Spleen (tissue), 11 donors: ENCODE results near the gene DACT3. TPM values are rescaled to one million over a fixed set of nuclear protein-coding genes. Genes with fewer than 3 reads are reported as not detected.

Source experiments
- DNase-seq: peaks from one replicate; pipeline ENCODE4 v3.0.0-alpha.2; 2020
- H3K27ac ChIP-seq, 8 donors: fragments of 200-600 bp; sonication (generic) in 7 of 8; 1 replicate in 4 of 8; 2 replicates in 4 of 8; pipeline versions ENCODE4 v1.5.0 to v1.8.0; 2016 to 2021; ENCODE audit warnings: inconsistent platforms in 4 of 8, mild to moderate bottlenecking in 4 of 8, moderate library complexity in 1 of 8
- H3K27me3 ChIP-seq, 7 donors: fragments of 200-600 bp; sonication (generic) in 6 of 7; replicated peaks in 1 of 7; 1 replicate in 4 of 7; 2 replicates in 3 of 7; pipeline versions ENCODE4 v1.5.0 to v1.8.0; 2016 to 2021; ENCODE audit warnings: inconsistent platforms in 3 of 7, mild to moderate bottlenecking in 1 of 7
- H3K36me3 ChIP-seq, 6 donors: fragments of 200-600 bp; sonication (generic) in 5 of 6; 1 replicate in 4 of 6; 2 replicates in 2 of 6; pipeline versions ENCODE4 v1.5.0 to v1.8.0; 2016 to 2021; ENCODE audit warnings: inconsistent platforms in 2 of 6
- H3K4me1 ChIP-seq, 6 donors: fragments of 200-600 bp; sonication (generic) in 5 of 6; 1 replicate in 3 of 6; 2 replicates in 3 of 6; pipeline versions ENCODE4 v1.5.0 to v1.8.0; 2016 to 2021; ENCODE audit warnings: inconsistent platforms in 3 of 6
- H3K4me3 ChIP-seq, 8 donors: fragments of 200-600 bp; sonication (generic) in 7 of 8; 1 replicate in 4 of 8; 2 replicates in 4 of 8; pipeline versions ENCODE4 v1.5.0 to v1.8.0; 2016 to 2021; ENCODE audit warnings: inconsistent platforms in 4 of 8, mild to moderate bottlenecking in 4 of 8, moderate library complexity in 2 of 8
- H3K9me3 ChIP-seq, 8 donors: fragments of 200-600 bp; sonication (generic) in 7 of 8; 1 replicate in 4 of 8; 2 replicates in 4 of 8; pipeline versions ENCODE4 v1.5.0 to v1.8.0; 2016 to 2021; ENCODE audit warnings: inconsistent platforms in 4 of 8
- CTCF ChIP-seq, 11 experiments: fragments of 200-600 bp in 7 of 11; fragments of 450-650 bp in 4 of 11; sonication (generic) in 4 of 11; IDR thresholded peaks in 8 of 11; conservative IDR thresholded peaks in 3 of 11; 1 replicate in 7 of 11; 2 replicates in 4 of 11; pipeline versions ENCODE4 v1.4.0 to v1.8.0; 2016 to 2021; ENCODE audit warnings: antibody characterized with exemption in 11 of 11, inconsistent platforms in 4 of 11, mild to moderate bottlenecking in 1 of 11
- POLR2A ChIP-seq, 3 donors: fragments of 450-650 bp; IDR thresholded peaks; one replicate each; pipeline ENCODE4 v1.5.1; 2017; ENCODE audit warnings: antibody characterized with exemption in 3 of 3, mild to moderate bottlenecking in 1 of 3
- POLR2AphosphoS5 ChIP-seq, 3 donors: sonication (generic); formaldehyde crosslinking; IDR thresholded peaks; one replicate each; pipeline ENCODE4 v1.5.1; 2017; ENCODE audit warnings: antibody characterized with exemption in 3 of 3
- WGBS, 5 donors: extraction: QIAGEN DNeasy Blood & Tissue Kit in 3 of 5; methylation state at CpG; one replicate each; pipeline versions ENCODE4 v1.1.5 to v1.1.7; 2013 to 2018; 5-methylcytosine and 5-hydroxymethylcytosine counted together
- intact Hi-C: fragments of 100-400 bp; cut with DNase I; formaldehyde crosslinking; loops from one replicate; pipeline ENCODE4 v1.15.0; 2023; ENCODE audit warnings: low total_unique reads
- polyA plus RNA-seq, 3 donors: library from polyadenylated mRNA; stranded (reverse); fragments of 200-250 nt; gene quantifications; one replicate each; pipeline ENCODE4 v1.2.1, GENCODE V29; 2013
- total RNA-seq, 7 donors: library from RNA; depleted of rRNA in 3 of 7; stranded (reverse); fragments of >200 nt in 3 of 7; fragmentation: NEBNext Ultra II Directional in 4 of 7; extraction: Animal tissue kit (Norgen Biotek cat#: 25700) in 4 of 7; gene quantifications; one replicate each; pipeline versions ENCODE4 v1.1.0 to v1.2.1, GENCODE V29; 2016 to 2021
- donor health status: healthy with polysubstance abuse.
- donor health status: DM: no; HTN: no; CAD: no; lungs with moderate emphysema.
- donor health status: DM: no; HTN: no; CAD: no.
- donor health status: Bipolar disorder and iron deficiency.
- donor health status: healthy.
- donor health status: DM: no; HTN: no; CAD: no.
- donor health status: DM: yes; HTN: yes; CAD: no.

The DACT3 gene
- total and polyA plus RNA-seq, 10 donors = 1.6 to 10.4 (median 5.5) TPM

GRCh38 chr19:46660008-46660517, 919 bp downstream of the DACT3 start:
- intact Hi-C loops = loop anchor here (5.0 to 10.0 kb wide), 2 partner anchors 48 to 125 kb away; no protein-coding TSS in a partner anchor
- Histone ChIP-seq H3K36me3 (no peaks in the 10 kb centered on the region), H3K4me3 (peak overlapping the region; percentile 51 to 76 (median 56)), H3K4me1 (peaks cover 20 to 50% (median 34%) of the 10 kb centered on the region in 6 donors), H3K27me3 (peaks cover 4 to 55% (median 27%) of the 10 kb centered on the region in 7 donors), H3K9me3 (no peaks in the 10 kb centered on the region), H3K27ac (peak overlapping the region in 7 of 8 donors; percentile 70 to 83 (median 74))
- TF ChIP-seq POLR2A (IDR thresholded peaks at IDR 0.05) = no peak
- no peak for TF ChIP-seq CTCF (IDR thresholded peaks at IDR 0.05 in 8 of 11, conservative IDR thresholded peaks at IDR 0.05 in 3 of 11)
- TF ChIP-seq POLR2AphosphoS5 (IDR thresholded peaks at IDR 0.05) = no peak
- DNase-seq = peak; percentile 79
- 4 to 7% (median 6%) methylated on average over 8 to 14 of the region's 14 CpGs for WGBS, 5 donors

GRCh38 chr19:46659151-46660007, 1.6 kb downstream of the DACT3 start:
- peak overlapping the region in 7 of 8 donors; percentile 43 to 83 (median 74) for H3K27ac ChIP-seq
- H3K4me3 ChIP-seq = peak overlapping the region; percentile 13 to 76 (median 56)

GRCh38 chr19:46656541-46656940, 4.4 kb downstream of the DACT3 start:
- no peaks in the 10 kb centered on the region for H3K9me3 ChIP-seq
- peaks cover 4 to 91% (median 27%) of the 10 kb centered on the region in 7 donors for H3K27me3 ChIP-seq
- TF ChIP-seq POLR2AphosphoS5 (IDR thresholded peaks at IDR 0.05) = no peak
- TF ChIP-seq CTCF (IDR thresholded peaks at IDR 0.05 in 8 of 11, conservative IDR thresholded peaks at IDR 0.05 in 3 of 11) = no peak
- no peak for TF ChIP-seq POLR2A (IDR thresholded peaks at IDR 0.05)
- DNase-seq = no peak
- no peak overlapping the region for H3K27ac ChIP-seq
- H3K36me3 ChIP-seq = no peaks in the 10 kb centered on the region
- peaks cover 15 to 43% (median 29%) of the 10 kb centered on the region in 6 donors for H3K4me1 ChIP-seq
- no peak overlapping the region for H3K4me3 ChIP-seq
- 95 to 98% (median 96%) methylated on average over 5 of the region's 5 CpGs for WGBS, 5 donors
- intact Hi-C loops = no loop called here

More at GRCh38 chr19:46659151-46660007, 1.6 kb downstream of the DACT3 start:
- H3K9me3 ChIP-seq = no peaks in the 10 kb centered on the region
- 4 to 10% (median 7%) methylated on average over 26 to 28 of the region's 28 CpGs for whole genome bisulfite sequencing, 5 donors
- peaks cover 20 to 52% (median 35%) of the 10 kb centered on the region in 6 donors for H3K4me1 ChIP-seq
- H3K36me3 ChIP-seq = no peaks in the 10 kb centered on the region
- intact Hi-C loops = loop anchor here (5.0 to 10.0 kb wide), 2 partner anchors 47 to 125 kb away; no protein-coding TSS in a partner anchor
- TF ChIP-seq POLR2AphosphoS5 (IDR thresholded peaks at IDR 0.05) (peak in 1 of 3 donors; percentile 13), CTCF (IDR thresholded peaks at IDR 0.05 in 8 of 11, conservative IDR thresholded peaks at IDR 0.05 in 3 of 11) (no peak)
- H3K27me3 ChIP-seq = peaks cover 4 to 62% (median 27%) of the 10 kb centered on the region in 7 donors
- peak; percentile 82 for DNase-seq
